GM19467 (cell line): ENCODE results near the gene UBE3C.
"Not testable (repeated sequence)": the region's sequence is repeated elsewhere in the genome, so short reads cannot be mapped to it uniquely, and the experiment has no call there.

ENCODE experiments used
- ATAC-seq: cut with Tn5 transposase; IDR thresholded peaks from one replicate; pipeline ENCODE4 v1.9.1; 2021; ENCODE audit warnings: mild to moderate bottlenecking, moderate library complexity; ENCODE audit not compliant: unreplicated experiment

Gene UBE3C

GRCh38 chr7:157233677-157234076, 95.0 kb downstream of the UBE3C start:
- no peak for ATAC-seq

GRCh38 chr7:157234271-157234670, 95.5 kb downstream of the UBE3C start:
- ATAC-seq: no peak

GRCh38 chr7:157235357-157236333, 96.9 kb downstream of the UBE3C start:
- ATAC-seq: no peak

GRCh38 chr7:157238087-157238486, 99.4 kb downstream of the UBE3C start:
- no peak for ATAC-seq

DNA sequence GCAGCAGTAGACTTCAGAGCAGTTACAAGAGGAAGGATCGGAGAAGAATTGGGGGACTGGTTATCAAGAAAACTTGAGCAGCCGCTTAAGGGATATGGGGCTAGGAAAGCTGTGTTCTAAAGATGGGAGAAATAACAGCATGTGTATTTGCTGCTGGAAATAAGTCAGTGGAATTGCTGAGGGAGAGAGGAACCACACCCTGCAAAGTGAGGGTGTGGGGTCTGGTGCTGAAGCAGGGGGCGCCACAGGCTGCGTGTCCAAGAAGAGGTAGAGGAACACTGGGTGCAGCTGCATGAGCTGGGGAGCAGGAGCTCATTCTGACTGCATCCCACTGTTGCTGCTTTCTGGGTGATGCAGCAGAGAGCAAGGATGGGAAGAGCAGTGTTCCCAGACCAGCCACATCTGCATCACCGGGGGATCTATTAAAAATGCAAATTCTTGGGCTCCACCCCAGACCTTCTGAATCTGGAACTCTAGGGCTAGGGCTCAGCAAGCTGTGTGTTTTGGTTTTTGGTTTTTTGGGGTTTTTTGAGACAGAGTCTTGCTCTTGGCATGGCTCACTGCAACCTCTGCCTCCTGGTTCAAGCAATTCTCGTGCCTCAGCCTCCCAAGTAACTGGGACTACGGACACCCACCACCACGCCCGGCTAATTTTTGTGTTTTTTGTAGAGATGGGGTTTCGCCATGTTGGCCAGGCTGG, 101.0 kb downstream of the UBE3C start:
- ATAC-seq: no peak

- ATAC-seq: no peak
These were observed 102.9 kb downstream of the UBE3C start for GRCh38 chr7:157241631-157242030.

GRCh38 chr7:157244516-157245294, 106.0 kb downstream of the UBE3C start:
- no peak for ATAC-seq

GRCh38 chr7:157246052-157246451, 107.3 kb downstream of the UBE3C start:
- no peak for ATAC-seq

GRCh38 chr7:157248659-157249058, 109.9 kb downstream of the UBE3C start:
- ATAC-seq: no peak

GRCh38 chr7:157250605-157251228, 112.0 kb downstream of the UBE3C start:
- peak; percentile 64 for ATAC-seq

DNA sequence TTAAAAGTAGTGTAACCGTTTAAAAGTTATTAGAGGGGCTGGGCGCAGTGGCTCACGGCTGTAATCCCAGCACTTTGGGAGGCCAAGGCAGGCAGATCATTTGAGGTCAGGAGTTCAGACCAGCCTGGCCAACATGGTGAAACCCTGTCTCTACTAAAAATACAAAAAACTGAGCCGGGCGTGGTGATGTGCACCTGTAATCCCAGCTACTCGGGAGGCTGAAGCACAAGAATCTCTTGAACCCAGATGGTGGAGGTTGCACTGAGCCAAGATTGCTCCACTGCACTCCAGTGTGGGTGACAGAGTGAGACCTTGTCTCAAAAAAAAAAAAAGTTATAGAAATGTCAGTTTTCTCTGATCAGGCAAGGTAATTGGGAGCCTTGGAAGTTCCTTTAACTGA, 113.1 kb downstream of the UBE3C start:
- not testable (repeated sequence) for ATAC-seq

DNA sequence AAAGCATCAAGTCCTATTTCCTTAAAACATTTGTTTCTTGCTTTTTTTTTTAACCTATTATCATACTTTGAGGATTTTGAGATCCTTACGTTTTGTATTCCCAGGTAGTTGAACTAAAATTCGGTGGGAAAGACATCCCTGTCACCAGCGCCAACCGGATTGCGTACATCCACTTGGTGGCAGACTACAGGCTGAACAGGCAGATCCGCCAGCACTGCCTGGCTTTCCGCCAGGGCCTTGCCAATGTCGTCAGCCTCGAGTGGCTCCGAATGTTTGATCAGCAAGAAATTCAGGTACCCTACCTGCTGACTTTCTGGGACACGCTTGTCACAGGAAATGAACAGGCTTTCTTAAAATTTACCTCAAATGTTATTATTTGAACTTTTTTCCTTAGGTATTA, 115.1 kb downstream of the UBE3C start:
- no peak for ATAC-seq

DNA sequence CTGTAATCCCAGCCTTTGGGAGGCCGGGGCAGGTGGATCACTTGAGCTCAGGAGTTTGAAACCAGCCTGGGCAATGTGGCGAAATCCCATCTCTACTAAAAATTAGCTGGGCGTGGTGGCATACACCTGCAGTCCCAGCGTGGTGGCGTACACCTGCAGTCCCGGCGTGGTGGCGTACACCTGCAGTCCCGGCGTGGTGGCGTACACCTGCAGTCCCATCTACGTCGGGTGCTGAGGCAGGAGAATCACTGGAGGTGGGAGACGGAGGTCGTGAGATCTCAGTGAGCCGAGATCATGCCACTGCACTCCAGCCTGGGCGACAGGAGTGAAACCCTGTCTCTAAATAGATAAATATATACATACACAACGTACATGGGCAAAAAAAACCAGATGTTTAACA, 116.1 kb downstream of the UBE3C start:
- not testable (repeated sequence) for ATAC-seq

GRCh38 chr7:157255201-157255606, 116.5 kb downstream of the UBE3C start:
- ATAC-seq: no peak

DNA sequence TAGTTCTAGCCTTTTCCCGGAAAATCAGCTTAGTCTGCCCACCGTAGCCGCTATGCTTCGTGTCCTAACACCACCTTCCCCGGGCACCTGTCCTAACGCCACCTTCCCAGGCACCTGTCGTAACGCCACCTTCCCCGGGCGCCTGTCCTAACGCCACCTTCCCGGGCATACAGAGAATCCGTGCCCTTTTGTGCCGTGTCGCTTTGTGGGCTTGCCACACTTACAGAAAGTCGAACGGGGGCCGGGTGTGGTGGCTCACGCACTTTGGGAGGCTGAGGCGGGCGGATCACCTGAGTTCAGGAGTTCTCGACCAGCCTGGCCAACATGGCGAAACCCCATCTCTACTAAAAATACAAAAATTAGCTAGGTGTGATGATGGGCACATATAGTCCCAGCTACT, 124.4 kb downstream of the UBE3C start:
- ATAC-seq: no peak

DNA sequence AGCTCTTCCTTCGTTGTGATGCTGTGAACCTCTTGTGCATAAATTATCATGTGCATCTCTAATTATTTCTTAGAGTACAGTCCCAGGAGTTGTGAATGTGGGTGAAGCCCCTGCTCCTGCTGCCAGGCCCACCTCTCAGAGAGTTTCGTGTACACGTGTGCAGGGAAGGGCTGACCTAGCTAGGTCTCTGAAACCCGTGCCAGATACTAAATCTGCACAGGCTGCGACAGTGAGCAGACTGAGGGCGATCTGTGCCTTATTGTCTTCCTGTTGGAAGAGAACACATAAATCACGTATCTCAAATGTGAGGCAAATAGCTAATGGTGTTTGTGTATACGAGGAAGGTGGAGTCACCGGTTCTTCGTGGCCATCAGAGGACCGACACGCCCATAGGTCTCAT, 126.3 kb downstream of the UBE3C start:
- ATAC-seq: no peak

DNA sequence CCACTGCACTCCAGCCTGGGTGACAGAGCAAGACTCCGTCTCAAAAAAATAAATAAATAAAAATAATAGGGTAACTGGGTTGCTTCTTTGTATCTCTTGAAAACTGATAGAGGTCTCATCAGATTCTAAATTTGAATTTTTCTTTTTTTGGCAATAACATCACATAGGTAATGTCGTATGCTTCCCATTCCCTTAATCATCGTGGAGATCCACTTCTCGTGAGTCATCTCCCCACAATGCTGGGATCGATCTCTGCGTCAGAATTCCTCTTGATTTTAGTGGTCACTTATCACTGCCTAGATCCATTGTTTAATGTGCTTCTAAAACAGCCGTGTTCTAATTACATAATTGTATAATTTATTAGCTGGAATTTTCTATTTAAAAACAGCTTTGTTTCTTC, 127.5 kb downstream of the UBE3C start:
- no peak for ATAC-seq

DNA sequence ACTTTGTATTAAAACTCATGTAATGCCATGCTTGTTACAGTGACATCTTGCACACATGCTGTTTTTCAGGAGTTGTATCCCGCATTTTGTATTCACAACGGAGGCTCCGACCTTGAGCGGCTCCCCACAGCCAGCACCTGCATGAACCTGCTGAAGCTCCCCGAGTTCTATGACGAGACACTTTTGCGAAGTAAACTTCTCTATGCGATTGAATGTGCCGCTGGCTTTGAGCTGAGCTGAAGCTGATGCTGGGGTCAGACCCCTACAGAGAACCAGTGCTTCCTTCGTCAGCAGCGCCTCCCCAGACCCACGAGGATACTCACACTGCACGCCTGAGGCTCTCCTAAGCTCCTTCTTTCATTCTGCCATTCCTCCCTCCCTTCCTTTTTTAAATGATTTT, 128.8 kb downstream of the UBE3C start:
- no peak for ATAC-seq

- no peak for ATAC-seq
These were observed 129.2 kb downstream of the UBE3C start for GRCh38 chr7:157267956-157268355.

DNA sequence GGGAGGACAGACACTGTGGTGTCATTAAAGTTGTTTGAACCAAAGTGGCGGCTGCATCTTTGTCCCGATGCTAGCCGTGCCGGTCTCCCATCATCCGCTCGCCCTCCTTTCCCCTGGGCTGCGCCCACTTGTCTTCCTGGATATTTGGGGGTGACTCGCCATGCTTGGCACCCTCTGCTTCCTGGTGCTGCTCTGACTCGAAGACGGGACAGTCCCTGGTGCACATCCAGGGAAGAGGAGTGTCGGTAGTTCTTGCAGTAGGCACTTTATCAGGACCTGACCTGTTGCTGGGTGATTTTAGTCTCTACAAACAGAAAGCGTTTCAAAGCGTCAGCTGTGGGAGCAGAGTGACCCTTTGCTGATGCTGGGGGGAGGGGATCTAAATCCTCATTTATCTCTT, 129.8 kb downstream of the UBE3C start:
- ATAC-seq: no peak
